GM21367 (cell line): Measurements from ENCODE around the gene MTCH2.
A peak's percentile ranks its signal among the peaks of the same experiment; 100 is the strongest.
"Not testable (repeated sequence)": the region's sequence is repeated elsewhere in the genome, so short reads cannot be mapped to it uniquely, and the experiment has no call there.

Experiments
- ATAC-seq: cut with Tn5 transposase; IDR thresholded peaks from one replicate; pipeline ENCODE4 v1.9.1; 2021; ENCODE audit not compliant: unreplicated experiment

Gene MTCH2

DNA sequence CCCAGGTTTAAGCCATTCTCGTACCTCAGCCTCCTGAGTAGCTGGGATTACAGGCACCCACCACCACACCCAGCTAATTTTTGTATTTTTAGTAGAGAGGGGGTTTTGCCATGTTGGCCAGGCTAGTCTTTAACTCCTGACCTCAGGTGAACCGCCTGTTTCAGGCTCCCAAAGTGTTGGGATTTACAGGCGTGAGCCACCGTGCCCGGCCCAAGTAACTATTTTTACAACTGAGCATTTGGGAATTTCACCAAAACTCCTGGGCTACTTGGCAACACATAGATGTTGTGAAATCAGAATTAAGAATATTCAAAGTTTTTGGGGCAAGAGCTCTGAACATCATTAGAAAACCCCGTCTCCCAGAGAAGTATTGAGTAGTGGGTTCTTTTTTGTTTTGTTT is 1.9 kb downstream of the MTCH2 start:
- not testable (repeated sequence) for ATAC-seq

DNA sequence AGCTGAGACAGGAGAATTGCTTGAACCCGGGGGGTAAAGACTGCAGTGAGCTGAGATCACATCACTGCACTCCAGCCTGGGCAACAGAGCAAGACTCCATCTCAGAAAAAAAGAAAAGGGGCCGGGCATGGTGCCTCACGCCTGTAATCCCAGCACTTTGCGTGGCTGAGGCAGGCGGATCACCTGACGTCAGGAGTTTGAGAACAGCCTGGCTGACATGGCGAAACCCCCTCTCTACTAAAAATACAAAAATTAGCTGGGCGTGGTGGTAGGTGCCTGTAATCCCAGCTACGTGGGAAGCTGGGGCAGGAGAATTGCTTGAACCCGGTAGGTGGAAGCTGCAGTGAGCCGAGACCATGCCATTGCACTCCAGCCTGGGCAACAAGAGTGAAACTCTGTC is 6.0 kb downstream of the MTCH2 start:
- not testable (repeated sequence) for ATAC-seq

DNA sequence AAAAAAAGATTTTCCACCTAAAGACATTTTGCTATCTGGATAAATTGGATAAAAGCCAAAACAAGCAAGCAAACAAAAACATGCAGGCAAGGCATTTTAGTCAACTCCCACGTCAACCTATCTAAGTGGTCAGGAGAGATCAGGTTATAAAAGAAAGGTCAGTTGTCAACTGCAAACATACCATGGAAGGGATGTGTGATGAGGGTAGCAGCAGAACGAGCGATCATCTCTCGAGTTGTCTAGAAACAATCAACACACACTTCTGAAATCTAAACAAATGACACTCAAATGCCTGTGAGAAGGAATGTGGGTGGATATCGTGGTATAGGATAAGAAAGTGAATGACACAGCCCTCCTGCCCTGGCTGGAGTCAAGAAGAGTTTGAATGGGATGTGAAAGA is 10.9 kb downstream of the MTCH2 start:
- no peak for ATAC-seq

DNA sequence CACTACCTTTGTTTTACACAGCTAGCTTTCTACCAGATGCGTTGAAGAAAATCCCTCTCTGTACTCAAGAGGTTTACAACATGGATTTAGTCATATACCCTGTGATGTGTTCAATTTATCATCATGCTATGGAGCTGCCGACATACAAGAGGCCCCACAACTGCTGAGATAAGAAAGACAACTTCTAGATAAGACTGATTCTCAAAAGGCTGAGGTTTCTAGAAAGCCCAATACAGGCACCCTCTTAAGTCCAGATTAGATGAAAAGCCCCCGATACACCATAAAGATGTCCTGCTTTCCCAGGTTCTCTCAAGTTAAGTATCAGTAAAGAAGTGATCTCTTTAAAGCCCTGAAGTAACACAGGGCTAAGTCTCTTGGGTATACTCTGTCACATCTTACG is 14.3 kb downstream of the MTCH2 start:
- ATAC-seq: no peak

DNA sequence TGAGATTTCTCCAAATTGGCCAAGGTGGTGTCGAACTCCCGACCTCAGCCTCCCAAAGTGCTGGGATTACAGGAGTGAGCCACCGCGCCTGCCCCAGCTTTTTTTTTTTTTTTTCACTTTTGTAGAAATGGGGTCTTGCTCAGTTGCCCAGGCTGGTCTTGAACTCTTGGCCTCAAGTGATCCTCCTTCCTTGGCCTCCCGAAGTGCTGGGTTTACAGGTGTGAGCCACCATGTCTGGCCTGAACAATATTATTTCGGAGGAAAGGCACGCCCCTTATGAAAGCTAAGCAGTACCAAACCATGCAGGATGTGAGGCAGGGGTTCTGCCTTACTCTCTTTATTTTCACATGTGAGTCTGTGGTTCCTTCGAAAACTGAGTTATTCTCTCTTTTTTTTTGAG is 16.1 kb downstream of the MTCH2 start:
- ATAC-seq: no peak

DNA sequence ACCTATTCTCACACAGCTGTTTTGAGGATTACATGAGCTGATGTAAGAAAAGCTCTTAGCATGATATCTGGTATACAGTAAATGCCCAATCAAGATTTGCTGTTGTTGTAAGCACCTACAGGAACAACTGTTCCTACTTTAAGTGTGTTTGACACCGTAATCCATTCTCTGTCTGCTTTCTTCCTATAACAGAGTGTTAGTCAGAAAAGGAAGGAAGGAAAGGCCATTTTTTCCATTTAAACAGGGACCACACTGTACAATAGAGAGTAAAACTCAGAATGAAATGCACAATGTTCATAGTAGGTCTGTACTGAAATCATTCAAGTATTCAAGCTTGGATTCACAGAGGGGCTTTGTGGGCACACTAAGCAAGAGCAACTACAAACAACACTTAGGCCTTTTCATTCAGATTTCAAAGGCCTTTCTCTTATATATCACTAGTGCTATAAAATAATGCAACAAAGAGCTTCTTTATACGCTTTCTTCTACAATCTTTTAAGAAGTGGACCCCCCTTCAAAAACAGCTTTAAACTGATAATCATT is 21.5 kb downstream of the MTCH2 start:
- ATAC-seq: no peak

DNA sequence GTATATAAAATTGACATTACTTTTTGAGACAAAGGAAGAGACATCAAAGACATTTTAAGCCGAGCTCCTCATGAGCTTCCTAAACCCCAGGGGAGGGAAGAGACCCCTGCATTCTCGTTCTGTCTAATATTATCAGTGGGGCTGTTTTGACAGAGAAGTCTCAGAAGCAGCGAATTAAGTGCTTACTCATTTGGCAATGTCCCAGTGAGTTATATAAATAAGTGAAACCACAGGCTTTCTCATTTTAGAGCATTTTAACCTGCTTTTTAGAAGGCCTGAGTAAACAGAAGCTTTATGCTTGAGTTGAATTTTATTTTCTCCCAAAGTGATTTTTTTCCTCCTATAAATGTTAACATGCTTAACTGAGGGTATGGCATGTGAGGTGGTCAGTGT is 24.9 kb downstream of the MTCH2 start:
- ATAC-seq: no peak

DNA sequence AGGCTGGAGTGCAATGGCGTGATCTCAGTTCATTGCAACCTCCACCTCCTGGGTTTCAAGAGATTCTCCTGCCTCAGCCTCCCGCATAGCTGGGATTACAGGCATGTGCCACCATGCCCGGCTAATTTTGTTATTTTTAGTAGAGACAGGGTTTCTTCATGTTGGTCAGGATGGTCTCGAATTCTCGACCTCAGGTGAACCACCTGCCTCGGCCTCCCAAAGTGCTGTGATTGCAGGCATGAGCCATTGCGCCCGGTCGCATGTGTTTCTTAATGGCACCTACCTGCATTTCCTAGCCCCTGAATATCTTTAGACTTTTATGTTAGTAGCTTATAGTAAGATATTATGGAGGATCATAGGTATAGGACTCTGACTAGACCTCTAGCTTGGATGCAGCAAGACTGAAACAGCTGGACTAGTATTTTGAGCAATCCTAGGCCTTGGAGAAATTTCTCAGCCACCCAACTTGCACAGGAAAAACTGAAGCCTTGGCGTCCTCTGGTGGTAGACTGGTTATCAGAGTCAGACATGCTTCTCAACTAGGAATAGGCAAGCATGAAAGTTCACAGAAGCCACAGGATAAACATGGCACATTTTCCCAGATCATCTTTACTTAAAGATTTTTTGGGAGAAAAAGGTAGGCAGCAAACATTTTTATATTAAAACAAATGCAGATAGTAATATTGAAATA is 25.5 kb downstream of the MTCH2 start:
- ATAC-seq: no peak

DNA sequence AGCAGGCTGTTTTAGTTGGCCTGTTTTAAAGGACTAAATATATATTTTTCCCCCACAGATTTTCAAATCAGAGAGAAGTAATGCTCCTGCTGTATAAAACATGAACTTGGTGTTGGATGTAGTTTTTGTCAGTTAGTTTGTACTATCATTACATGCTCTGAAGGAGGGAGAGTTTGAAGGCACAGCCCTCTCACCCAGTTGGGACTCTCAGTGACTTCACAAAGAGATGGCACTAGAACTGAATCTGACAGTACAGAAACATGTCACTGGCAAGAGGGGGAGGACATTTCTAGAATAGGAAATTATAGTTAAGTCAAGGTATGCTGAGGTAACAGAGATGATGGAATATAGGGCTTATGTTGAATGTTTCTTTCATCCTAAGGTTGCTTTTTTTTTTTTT is 27.1 kb downstream of the MTCH2 start:
- ATAC-seq: no peak

DNA sequence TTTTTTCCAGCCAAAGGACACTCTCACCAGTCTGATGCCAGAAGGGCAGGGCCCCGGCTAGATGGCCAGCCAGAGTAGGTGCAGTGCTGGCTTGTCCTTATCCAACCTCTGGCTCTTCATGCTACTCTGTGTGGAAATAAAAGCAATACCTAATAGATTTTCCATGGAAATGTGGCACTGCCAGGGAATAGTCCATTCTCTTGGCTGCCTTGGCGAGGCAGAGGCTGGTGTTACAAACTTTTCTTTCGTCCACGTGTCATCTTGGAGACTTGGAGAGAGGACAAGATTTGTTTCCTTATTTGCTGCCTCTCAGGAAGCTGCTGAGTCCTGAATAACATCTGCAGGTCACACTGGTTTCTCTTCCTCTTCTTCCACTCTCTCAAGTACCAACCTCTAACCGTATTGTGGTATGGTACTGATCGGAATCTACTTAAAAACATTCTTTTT is 31.0 kb downstream of the MTCH2 start:
- ATAC-seq: peak; percentile 79

DNA sequence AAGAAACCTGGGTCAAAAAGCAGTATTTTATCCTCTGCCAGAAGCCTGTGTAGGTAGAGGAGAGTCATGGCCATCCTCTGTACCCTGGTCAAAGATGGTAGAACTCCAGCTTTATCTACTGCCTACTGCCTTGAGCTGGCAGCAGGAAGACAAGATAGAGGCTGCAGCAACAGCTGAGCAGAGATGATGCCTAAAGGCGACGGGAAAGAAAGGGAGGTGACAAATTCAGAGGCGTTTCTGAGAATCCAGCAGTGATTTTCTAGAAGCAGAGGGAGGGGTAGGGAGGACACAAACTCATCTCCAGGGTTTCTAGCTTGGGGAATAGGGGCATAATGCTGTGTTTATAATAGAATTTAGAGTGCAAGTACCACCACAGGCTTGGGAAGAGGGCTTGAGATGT is 32.7 kb downstream of the MTCH2 start:
- ATAC-seq: no peak

DNA sequence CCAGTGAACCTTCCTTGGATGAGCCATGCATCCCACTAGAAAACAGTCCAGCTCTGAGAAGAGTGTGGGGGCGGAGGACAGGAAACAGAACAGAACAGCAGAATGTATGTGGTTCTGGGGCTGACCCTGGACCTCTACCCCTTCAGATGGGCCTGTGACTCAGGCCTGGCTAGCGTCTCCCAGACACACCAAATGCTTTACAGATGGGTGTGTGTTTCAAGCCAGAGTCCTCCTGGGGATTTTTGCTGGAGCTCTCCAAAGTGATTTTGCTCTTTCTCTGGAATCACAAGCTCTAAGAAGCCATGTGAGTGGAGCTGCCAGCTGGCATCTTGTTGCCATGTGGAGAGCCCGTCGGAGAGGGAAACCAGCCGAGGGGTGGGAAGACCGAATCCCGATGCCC is 35.0 kb downstream of the MTCH2 start:
- no peak for ATAC-seq

DNA sequence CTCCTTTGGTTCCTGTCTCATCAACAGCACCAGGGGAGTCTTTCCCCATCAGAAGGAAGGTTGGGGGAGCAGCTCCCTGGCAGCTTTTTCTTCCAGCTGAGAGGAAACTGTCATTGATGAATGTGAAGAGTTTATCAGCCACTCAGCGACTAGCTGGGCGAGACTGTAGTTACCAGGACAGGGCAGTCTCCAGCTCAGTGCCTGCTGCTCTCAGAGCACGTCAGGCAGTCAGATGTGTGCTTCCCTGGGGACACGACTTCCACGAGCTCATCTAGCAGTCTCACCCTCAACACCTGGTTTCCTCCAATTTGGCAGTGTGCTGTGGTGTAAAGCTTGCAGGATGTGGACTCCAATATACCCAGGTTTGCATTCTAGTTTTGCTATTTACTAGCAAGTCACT is 35.6 kb downstream of the MTCH2 start:
- no peak for ATAC-seq

DNA sequence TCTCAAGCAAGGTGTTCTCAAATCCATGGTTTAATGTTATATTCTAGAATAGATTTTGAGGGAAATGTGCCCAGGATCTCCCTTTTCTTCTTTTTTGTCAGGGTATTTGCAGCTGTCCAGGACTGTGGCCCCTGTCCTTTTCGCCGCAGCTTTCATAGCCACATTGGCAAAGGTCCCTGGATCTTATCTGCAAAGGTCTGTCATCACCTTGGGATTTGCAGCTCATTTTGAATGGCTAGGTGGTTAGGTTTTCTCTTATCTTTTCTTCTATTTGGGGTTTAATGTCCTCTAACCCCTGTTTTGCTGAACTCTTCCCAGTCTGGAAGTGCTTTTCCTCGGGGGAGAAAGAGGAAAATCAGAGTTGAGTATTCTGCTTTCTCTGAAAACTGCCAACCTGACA is 36.4 kb downstream of the MTCH2 start:
- ATAC-seq: no peak

DNA sequence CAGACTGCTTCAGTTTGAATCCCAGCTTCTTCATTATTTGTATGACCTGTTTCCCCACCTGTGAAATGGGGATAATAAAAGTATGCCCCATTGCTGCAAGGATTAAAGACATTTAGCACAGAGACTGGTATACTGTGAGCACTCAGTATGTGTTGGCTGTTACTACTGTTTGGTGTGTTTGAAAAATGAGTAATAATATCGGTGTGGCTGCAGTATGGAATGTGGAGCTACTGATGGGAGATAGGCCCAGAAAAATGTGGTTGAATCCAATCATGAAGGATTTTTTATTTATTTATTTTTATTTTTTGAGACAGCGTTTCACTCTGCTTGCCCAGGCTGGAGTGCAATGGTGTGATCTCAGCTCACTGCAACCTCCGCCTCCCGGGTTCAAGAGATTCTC is 39.1 kb downstream of the MTCH2 start:
- no peak for ATAC-seq

DNA sequence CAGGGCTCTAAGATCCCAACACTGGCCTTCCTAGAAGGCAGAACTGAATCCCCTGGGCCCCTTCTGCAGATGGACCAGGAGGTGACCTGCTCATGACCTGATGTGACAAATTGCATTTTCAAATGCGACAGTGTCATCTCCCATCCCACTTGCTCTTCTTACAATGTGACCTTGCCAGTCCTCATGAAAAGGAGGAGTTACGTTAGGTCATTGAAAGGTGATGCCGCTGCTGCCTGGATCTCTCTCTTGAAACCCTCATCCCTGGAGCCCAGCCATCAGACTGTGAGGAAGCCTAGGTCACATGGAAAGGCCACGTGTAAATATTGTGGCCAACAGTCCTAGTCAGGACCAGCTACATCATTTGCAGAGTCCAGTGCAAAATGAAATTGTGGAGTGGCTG is 42.5 kb downstream of the MTCH2 start:
- no peak for ATAC-seq

DNA sequence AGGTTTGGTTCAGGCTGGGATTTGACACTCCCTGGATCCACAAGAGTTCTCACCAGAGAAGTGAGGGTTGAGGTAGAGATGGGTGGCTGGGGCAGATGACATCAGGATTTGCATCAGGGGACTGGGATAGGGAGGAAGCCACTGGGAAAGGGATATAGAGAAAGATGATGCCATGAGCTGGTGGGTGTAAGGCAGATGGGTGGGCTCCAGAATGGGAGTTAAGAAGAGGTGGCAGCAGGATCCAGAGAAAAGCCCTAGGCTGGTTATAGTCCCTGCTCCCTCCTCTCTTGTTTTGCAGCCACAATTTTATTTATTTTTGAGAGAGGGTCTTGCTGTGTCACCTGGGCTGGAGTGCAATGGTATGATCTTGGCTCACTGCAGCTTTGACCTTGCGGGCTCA is 46.4 kb downstream of the MTCH2 start:
- ATAC-seq: no peak

DNA sequence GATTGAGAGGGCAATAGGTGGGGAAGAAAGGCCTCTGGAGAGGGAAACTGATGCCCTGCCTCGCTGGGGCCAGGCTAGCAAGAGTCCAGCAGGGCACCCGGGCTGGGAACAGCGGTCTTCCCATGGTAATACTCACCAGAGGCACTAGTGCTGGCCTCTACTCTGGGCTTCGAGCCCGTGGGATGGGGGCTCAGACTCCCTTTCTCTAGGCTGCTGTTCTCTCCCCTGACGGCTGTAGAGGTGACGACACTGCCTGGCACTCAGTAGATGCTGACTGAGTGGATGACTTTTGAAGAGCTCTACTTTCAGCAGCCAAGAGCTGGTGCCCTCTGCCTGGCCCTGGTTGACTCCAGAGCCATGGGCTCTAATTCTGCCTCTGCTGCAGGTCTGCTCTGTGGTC is 47.3 kb downstream of the MTCH2 start:
- ATAC-seq: no peak

DNA sequence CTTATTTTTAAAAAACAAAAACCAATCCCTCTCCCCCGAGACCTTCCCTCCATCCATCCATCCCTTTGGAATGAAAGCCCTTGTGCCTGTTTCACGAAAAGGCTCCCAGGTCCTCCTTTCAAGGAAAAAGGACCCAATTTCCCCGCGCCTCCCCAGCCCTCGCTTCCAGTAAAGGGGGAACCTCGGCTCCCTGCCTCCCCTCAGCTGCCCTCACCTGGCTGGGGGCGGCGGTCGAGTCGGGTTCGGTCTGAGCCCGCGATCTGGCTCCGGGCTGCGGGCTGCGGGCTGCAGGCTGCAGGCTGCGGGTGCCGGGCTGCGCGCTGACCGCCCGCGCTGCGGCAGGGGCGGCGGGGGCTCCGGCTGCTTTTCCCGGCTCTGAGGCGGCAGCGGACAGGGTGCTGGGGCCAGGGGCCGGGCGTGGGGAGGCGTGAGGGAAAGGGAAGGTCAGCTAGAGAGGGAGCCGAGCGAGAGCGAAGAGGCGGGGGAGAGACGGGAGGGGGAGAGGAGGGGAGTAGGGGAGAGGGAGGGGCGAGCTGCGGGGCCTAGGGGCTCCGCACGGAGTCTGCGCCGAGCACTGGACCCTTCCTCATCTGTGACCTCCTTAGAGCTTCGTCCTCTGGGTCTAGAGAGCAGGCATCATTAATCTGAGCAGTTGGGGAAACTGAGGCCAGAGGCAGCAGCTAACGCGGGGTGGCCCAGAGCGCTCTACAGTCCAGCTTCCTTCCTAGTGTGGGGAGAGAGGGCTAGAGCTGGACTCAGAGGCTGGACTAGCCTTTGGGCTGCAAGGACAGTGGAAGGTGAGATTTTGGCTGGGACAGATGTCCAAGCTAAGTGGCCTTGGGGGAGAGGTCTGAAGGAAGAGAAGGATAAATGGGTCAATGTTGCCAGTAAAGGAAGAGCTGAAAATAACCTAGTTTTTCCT is 48.2 kb downstream of the MTCH2 start, which contains the start of gene C1QTNF4:
C1QTNF4 (minus strand) TSS at position 478 of the 922 bp plus-strand sequence. CDS start 3,601 bp downstream, outside the sequence.
- ATAC-seq: no peak

DNA sequence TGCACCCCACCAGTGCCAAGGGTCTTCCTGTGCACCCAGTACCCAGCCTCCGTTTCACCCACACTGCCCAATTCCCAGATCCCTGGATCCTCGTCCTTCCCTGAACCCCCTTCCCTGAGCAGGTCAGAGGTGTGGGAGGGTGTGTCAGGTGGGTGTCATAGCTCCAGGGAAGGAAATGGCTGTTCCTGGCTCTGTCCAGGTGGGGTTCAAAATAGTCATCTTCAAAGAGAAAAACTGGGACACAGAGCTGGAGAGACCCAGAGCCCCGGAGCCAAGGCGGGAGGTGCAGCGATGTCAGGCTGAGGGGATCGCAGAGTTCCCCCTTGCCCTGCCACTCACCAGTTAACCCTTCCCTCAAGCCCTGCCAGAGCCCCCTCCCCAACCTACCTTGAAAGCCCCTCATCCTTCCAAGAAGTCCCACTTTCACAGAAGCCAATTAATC is 48.8 kb downstream of the MTCH2 start:
- ATAC-seq: no peak

DNA sequence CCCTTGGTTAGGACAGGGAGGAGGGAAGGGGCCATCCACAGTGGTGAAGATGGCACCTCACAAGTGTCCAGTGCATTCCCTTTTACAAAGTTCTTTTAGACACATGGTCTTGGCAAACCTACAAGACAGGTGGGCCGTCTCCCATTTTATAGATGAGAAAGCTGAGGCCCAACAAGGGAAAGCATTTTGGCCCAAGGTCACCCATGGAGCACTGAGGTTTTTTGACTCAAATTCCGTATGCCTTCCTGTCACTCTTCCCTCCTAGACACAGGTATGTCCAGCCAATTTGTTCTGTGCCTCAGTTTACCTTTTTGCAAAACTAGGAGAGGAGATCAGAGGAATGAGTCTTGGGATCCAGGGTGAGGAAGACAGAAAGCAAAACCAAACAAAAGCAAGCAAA is 49.4 kb downstream of the MTCH2 start:
- ATAC-seq: no peak

DNA sequence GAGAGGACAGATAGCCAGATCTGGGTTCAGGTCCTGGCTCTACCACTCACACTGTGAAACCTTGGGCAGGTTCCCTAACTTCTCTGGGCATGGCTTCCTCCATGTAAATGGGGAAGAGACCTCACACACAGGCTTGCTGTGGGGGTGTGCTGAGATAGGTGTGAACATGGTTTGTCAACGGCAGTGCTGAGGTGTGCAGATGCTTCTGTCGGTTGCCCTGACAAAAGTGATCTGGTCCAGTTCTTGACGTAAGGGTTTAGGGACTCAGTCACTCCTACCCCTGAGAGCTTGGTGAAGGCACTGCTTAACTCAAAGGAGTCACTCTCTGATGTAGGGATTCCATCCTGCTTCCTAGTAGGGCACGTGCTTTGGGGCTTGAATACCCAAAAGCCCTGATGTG is 50.1 kb downstream of the MTCH2 start:
- ATAC-seq: no peak
